Ishikawa (cell line): ENCODE measurements around the gene ERN1.

ENCODE experiments used
- CREB1 ChIP-seq: IDR thresholded peaks from 2 replicates; pipeline ENCODE4 v1.6.1; 2012; ENCODE audit warnings: low read depth
- EGR1 ChIP-seq: IDR thresholded peaks from 2 replicates; pipeline ENCODE4 v1.6.1; 2012
- EP300 ChIP-seq: IDR thresholded peaks from 2 replicates; pipeline ENCODE4 v1.6.1; 2012; ENCODE audit warnings: borderline replicate concordance
- FOXM1 ChIP-seq: IDR thresholded peaks from 2 replicates; pipeline ENCODE4 v1.6.1; 2012; ENCODE audit warnings: low read depth, borderline replicate concordance
- RAD21 ChIP-seq: IDR thresholded peaks from 2 replicates; pipeline ENCODE4 v1.6.1; 2012; ENCODE audit warnings: low read depth
- TAF1 ChIP-seq: IDR thresholded peaks from 2 replicates; pipeline ENCODE4 v1.6.1; 2012; ENCODE audit warnings: low read depth, mild to moderate bottlenecking
- TEAD4 ChIP-seq: IDR thresholded peaks from 2 replicates; pipeline ENCODE4 v1.6.1; 2012
- YY1 ChIP-seq: IDR thresholded peaks from 2 replicates; pipeline ENCODE4 v1.6.1; 2012; ENCODE audit warnings: low read depth
- TF ChIP-seq, protein P1 (sequence below): IDR thresholded peaks from 2 replicates; pipeline ENCODE4 v1.6.1; 2012
- TF ChIP-seq, protein P2 (sequence below): IDR thresholded peaks from 2 replicates; pipeline ENCODE4 v1.6.1; 2012; ENCODE audit warnings: low read depth, mild to moderate bottlenecking

DNA sequence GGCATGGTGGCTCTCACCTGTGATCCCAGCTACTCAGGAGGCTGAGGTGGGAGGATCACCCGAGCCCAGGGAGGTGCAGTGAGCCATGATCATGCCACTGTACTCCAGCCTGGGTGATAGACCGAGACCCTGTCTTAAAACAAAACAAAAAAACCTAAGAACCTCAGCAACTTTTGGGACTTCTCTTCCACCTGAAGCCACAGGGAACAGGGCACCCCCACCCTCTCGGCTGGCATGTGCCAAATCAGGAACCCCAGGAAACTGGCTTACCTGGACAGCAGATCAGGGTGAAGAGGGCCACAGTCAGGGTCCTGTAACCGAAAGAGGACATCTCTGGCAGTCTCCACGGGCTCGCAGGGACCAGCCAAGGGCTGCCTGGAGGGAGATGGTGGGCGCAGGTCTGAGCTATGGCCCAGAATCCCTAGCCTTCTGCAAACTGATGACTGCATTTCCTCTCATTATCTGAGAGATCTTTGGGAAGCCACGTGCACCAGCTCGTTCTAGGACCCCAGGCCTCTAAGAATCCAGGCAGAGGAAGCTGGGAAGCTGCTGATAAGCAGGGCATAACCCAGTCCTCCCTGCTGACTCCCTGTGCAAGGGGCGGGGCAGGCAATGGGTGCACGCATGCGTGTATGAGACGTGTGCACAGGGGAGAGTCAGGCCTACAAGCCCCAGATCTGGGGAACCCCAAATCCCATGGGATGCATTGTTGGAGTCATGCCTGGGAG, 123.4 kb downstream of the ERN1 start:
- TF ChIP-seq FOXM1 (no peak), TAF1 (no peak), EP300 (no peak), RAD21 (no peak), EGR1 (no peak), TEAD4 (no peak), CREB1 (no peak), YY1 (no peak)
- TF ChIP-seq, protein P1, sequence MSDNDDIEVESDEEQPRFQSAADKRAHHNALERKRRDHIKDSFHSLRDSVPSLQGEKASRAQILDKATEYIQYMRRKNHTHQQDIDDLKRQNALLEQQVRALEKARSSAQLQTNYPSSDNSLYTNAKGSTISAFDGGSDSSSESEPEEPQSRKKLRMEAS, result no peak
- TF ChIP-seq, protein P2, sequence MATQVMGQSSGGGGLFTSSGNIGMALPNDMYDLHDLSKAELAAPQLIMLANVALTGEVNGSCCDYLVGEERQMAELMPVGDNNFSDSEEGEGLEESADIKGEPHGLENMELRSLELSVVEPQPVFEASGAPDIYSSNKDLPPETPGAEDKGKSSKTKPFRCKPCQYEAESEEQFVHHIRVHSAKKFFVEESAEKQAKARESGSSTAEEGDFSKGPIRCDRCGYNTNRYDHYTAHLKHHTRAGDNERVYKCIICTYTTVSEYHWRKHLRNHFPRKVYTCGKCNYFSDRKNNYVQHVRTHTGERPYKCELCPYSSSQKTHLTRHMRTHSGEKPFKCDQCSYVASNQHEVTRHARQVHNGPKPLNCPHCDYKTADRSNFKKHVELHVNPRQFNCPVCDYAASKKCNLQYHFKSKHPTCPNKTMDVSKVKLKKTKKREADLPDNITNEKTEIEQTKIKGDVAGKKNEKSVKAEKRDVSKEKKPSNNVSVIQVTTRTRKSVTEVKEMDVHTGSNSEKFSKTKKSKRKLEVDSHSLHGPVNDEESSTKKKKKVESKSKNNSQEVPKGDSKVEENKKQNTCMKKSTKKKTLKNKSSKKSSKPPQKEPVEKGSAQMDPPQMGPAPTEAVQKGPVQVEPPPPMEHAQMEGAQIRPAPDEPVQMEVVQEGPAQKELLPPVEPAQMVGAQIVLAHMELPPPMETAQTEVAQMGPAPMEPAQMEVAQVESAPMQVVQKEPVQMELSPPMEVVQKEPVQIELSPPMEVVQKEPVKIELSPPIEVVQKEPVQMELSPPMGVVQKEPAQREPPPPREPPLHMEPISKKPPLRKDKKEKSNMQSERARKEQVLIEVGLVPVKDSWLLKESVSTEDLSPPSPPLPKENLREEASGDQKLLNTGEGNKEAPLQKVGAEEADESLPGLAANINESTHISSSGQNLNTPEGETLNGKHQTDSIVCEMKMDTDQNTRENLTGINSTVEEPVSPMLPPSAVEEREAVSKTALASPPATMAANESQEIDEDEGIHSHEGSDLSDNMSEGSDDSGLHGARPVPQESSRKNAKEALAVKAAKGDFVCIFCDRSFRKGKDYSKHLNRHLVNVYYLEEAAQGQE, result no peak
